Measurements from ENCODE around the gene KIAA1958. TPM values are rescaled to one million over a fixed set of nuclear protein-coding genes. Genes with fewer than 3 reads are reported as not detected.

Gene KIAA1958
- total RNA-seq, 2 experiments from 2014 or later, result 14.9 to 15.3 TPM

DNA sequence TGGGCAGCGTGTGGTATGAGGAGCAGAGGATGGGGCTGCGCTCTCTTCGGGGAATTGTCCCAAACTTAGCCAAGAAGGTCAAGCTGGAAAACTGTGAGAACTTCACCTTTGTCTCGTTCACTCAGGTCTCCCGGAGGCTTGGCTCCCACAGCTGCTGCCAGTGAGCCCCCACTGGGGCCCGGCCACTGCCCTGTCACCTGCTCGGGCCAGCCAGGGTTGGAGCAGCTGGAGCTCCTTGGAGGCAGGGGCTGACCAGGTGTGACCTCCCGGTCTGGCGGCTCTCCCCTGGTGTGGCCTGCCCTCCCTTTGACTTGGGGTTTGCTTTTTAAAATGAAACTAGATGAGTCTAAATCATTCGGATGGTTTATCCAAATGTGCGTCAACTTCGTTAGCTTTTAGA lies 173.3 kb downstream of the KIAA1958 start:
- ChIA-PET POLR2A (no interaction called here), CTCF (interaction anchor here (0.9 kb wide), 1 partner anchor 562 kb away, joined by 3 read pairs; no protein-coding TSS in a partner anchor)
- Mint-ChIP-seq H3K36me3 (ENCODE audit: low read depth) (peaks cover 2% of the 10 kb centered on the region), H3K4me3 (no peak overlapping the region), H3K9me3 (no peaks in the 10 kb centered on the region), H3K27me3 (no peaks in the 10 kb centered on the region), H3K27ac (no peak overlapping the region), H3K4me1 (ENCODE audit: low read depth) (no peaks in the 10 kb centered on the region)
- TF ChIP-seq, protein P1, sequence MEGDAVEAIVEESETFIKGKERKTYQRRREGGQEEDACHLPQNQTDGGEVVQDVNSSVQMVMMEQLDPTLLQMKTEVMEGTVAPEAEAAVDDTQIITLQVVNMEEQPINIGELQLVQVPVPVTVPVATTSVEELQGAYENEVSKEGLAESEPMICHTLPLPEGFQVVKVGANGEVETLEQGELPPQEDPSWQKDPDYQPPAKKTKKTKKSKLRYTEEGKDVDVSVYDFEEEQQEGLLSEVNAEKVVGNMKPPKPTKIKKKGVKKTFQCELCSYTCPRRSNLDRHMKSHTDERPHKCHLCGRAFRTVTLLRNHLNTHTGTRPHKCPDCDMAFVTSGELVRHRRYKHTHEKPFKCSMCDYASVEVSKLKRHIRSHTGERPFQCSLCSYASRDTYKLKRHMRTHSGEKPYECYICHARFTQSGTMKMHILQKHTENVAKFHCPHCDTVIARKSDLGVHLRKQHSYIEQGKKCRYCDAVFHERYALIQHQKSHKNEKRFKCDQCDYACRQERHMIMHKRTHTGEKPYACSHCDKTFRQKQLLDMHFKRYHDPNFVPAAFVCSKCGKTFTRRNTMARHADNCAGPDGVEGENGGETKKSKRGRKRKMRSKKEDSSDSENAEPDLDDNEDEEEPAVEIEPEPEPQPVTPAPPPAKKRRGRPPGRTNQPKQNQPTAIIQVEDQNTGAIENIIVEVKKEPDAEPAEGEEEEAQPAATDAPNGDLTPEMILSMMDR (IDR thresholded peaks at IDR 0.05), result no peak
- intact Hi-C loops (cut with micrococcal nuclease), result no loop called here
- DNase-seq, result no peak
- ATAC-seq, result no peak

DNA sequence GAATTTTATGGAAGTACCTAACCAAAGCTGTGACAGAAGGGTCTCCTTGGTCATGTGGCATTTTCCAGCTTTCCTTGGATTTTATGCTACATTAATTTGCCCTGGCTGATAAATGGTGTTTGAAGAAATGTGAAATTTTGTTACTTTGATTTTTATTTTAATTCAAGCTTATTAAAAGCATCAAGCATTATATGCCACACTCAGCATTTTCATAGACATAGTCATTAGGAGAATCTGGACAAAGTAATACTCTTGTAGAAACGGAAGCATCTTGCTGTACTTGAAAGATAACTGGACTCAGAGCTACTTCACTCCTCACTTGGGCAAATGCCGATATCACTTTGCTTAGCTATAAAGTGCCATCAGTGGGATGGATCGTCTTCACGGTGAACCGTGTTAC lies 177.1 kb downstream of the KIAA1958 start:
- Mint-ChIP-seq H3K27me3 (no peaks in the 10 kb centered on the region), H3K36me3 (ENCODE audit: low read depth) (peaks cover 2% of the 10 kb centered on the region), H3K4me3 (no peak overlapping the region), H3K27ac (no peak overlapping the region), H3K9me3 (no peaks in the 10 kb centered on the region), H3K4me1 (ENCODE audit: low read depth) (no peaks in the 10 kb centered on the region)
- no peak for ATAC-seq
- no peak for DNase-seq
- POLR2A ChIA-PET, result no interaction called here
- intact Hi-C loops (cut with micrococcal nuclease), result no loop called here
- CTCF ChIA-PET, result interaction anchor here (1.0 to 1.8 kb wide), 3 partner anchors 31 to 129 kb away, joined by 3 to 8 read pairs (median 3); no protein-coding TSS in a partner anchor
- TF ChIP-seq, protein P1 (IDR thresholded peaks at IDR 0.05), result no peak

DNA sequence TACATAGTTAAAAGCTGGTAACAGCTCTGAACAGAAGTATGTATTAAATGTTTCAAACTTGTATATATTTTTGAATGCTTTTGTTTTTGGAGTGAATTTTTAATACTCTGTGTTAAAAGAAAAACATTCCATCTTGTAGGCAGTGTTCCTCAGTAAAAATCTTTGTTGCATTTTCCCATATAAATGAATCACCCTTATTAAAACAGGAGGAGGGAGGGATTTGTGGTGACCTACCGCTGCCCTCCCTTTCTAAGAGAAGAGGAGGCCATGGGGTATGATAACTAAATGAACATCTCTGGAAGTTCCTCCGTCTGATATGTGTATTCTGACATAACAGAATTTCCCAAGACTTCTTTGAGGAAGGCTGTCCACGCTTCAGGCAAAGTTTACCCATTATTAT lies 177.9 kb downstream of the KIAA1958 start:
- Mint-ChIP-seq H3K4me3 (no peak overlapping the region), H3K27me3 (no peaks in the 10 kb centered on the region), H3K36me3 (ENCODE audit: low read depth) (peaks cover under 1% of the 10 kb centered on the region), H3K27ac (no peak overlapping the region), H3K4me1 (ENCODE audit: low read depth) (no peaks in the 10 kb centered on the region), H3K9me3 (no peaks in the 10 kb centered on the region)
- POLR2A ChIA-PET, result no interaction called here
- intact Hi-C loops (cut with micrococcal nuclease), result no loop called here
- TF ChIP-seq, protein P1 (IDR thresholded peaks at IDR 0.05), result no peak
- CTCF ChIA-PET, result interaction anchor here (1.0 to 1.8 kb wide), 3 partner anchors 30 to 155 kb away, joined by 3 to 8 read pairs (median 3); no protein-coding TSS in a partner anchor
- ATAC-seq (no peak), DNase-seq (no peak)

DNA sequence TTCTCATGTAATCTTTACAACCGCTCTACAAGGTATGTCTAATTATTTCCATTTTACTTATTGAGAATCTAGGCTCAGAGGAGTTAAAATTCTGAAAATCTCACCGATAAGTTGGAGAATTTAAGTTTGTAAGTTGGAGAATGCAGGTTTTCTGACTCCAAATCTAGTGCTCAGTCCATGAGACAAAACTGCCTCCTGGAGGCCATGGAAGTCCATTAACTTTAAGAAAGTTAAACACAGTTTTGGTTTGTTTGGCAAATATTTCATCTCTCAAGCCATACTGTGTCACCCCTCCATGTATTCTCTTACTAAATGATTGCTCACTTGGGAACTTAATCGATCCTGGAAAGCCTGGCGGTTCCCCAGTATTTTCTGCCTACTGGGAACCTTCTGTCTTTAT lies 178.7 kb downstream of the KIAA1958 start:
- Mint-ChIP-seq H3K36me3 (ENCODE audit: low read depth) (no peaks in the 10 kb centered on the region), H3K9me3 (no peaks in the 10 kb centered on the region), H3K4me1 (ENCODE audit: low read depth) (no peaks in the 10 kb centered on the region), H3K27ac (no peak overlapping the region), H3K27me3 (no peaks in the 10 kb centered on the region), H3K4me3 (no peak overlapping the region)
- DNase-seq (no peak), ATAC-seq (no peak)
- TF ChIP-seq, protein P1 (IDR thresholded peaks at IDR 0.05), result no peak
- ChIA-PET POLR2A (no interaction called here), CTCF (interaction anchor here (1.3 kb wide), 1 partner anchor 154 kb away, joined by 3 read pairs; no protein-coding TSS in a partner anchor)
- intact Hi-C loops (cut with micrococcal nuclease), result no loop called here

DNA sequence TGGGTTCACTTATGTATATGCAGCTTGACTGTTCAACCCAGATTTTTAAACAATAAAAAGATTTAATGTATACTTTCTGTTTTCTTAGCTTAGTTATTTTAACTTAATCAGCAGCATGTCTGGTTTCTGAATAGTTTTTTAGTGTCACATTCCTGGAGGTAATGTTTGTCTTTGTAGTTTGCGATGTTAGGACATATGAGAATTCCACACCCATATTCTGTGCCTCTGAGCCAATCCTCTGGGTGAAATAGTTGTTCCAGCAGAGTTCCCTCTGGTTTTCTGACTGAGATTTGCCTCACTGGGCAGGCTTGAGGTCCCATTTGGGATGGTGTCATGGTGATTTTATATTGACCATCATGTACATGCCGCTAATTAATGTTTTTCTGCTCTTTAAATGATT lies 182.7 kb downstream of the KIAA1958 start:
- CTCF ChIA-PET, result no interaction called here
- DNase-seq (no peak), ATAC-seq (no peak)
- Mint-ChIP-seq H3K4me1 (ENCODE audit: low read depth) (no peaks in the 10 kb centered on the region), H3K27ac (no peak overlapping the region), H3K36me3 (ENCODE audit: low read depth) (no peaks in the 10 kb centered on the region), H3K27me3 (no peaks in the 10 kb centered on the region), H3K4me3 (no peak overlapping the region), H3K9me3 (no peaks in the 10 kb centered on the region)
- POLR2A ChIA-PET, result interaction anchor here (0.6 kb wide), 1 partner anchor 18 kb away, joined by 3 read pairs; no protein-coding TSS in a partner anchor
- TF ChIP-seq, protein P1 (IDR thresholded peaks at IDR 0.05), result no peak
- intact Hi-C loops (cut with micrococcal nuclease), result no loop called here
